GM06990 (cell line): ENCODE data around the gene ZNF490.

Experiments used
- DNase-seq: peaks from one replicate; pipeline ENCODE4 v3.0.0-alpha.2; 2011; ENCODE audit not compliant: insufficient read length; ENCODE audit errors: extremely low read depth
- H3K27me3 ChIP-seq: replicated peaks from 2 replicates; pipeline ENCODE4 v1.6.0; 2011; ENCODE audit warnings: low read length; ENCODE audit not compliant: control insufficient read depth, insufficient read depth
- H3K36me3 ChIP-seq: 2 replicates; pipeline ENCODE4 v1.5.1; 2011; ENCODE audit warnings: low read length; ENCODE audit not compliant: control insufficient read depth, insufficient read depth
- H3K4me3 ChIP-seq: replicated peaks from 2 replicates; pipeline ENCODE4 v1.5.1; 2011; ENCODE audit warnings: low read depth, mild to moderate bottlenecking, control low read depth, low read length
- CTCF ChIP-seq: IDR thresholded peaks from 2 replicates; pipeline ENCODE4 v1.5.1; 2011; ENCODE audit warnings: low read length, control low read depth, mild to moderate bottlenecking, inconsistent platforms; ENCODE audit not compliant: insufficient read depth, poor library complexity, severe bottlenecking

ZNF490 gene

GRCh38 chr19:12642506-12642905 is 31.9 kb upstream of the ZNF490 start:
- TF ChIP-seq CTCF = no peak
- Histone ChIP-seq H3K4me3 (no peak overlapping the region), H3K27me3 (no peaks in the 10 kb centered on the region), H3K36me3 (peaks cover 13% of the 10 kb centered on the region)
- DNase-seq = no peak

GRCh38 chr19:12641456-12641855 is 30.8 kb upstream of the ZNF490 start:
- Histone ChIP-seq H3K4me3 (no peak overlapping the region), H3K27me3 (no peaks in the 10 kb centered on the region), H3K36me3 (peaks cover 7% of the 10 kb centered on the region)
- no peak for DNase-seq
- TF ChIP-seq CTCF = no peak

GRCh38 chr19:12639901-12640613 is 29.4 kb upstream of the ZNF490 start:
- H3K36me3 ChIP-seq = peaks cover 3% of the 10 kb centered on the region
- peak; percentile 79 for TF ChIP-seq CTCF
- H3K4me3 ChIP-seq = no peak overlapping the region
- no peaks in the 10 kb centered on the region for H3K27me3 ChIP-seq
- peak; percentile 82 for DNase-seq

- no peak for DNase-seq
- Histone ChIP-seq H3K4me3 (no peak overlapping the region), H3K36me3 (peaks cover 2% of the 10 kb centered on the region), H3K27me3 (no peaks in the 10 kb centered on the region)
- TF ChIP-seq CTCF = no peak
These were observed 28.1 kb upstream of the ZNF490 start for GRCh38 chr19:12638611-12639182.

- TF ChIP-seq CTCF = no peak
- H3K4me3 ChIP-seq = no peak overlapping the region
- peaks cover 2% of the 10 kb centered on the region for H3K36me3 ChIP-seq
- DNase-seq = no peak
- H3K27me3 ChIP-seq = no peaks in the 10 kb centered on the region
These were observed 26.0 kb upstream of the ZNF490 start for GRCh38 chr19:12636631-12637030.
